Adrenal gland (tissue), 5 donors: ENCODE results near the gene MAIP1.

Experiments
- POLR2A ChIP-seq, 2 donors: fragments of 450-650 bp; IDR thresholded peaks; one replicate each; pipeline ENCODE4 v1.6.1; 2017; ENCODE audit warnings: antibody characterized with exemption in 2 of 2, mild to moderate bottlenecking in 2 of 2, moderate library complexity in 1 of 2
- TF ChIP-seq, protein P1 (sequence below), 6 experiments: fragments of 450-650 bp in 4 of 6; fragments of 200-600 bp in 2 of 6; sonication (generic) in 1 of 6; IDR thresholded peaks; 1 replicate in 5 of 6; 2 replicates in 1 of 6; pipeline versions ENCODE4 v1.5.1 to v1.8.0; 2016 to 2021; ENCODE audit warnings: antibody characterized with exemption in 6 of 6, mild to moderate bottlenecking in 2 of 6, moderate library complexity in 1 of 6
- donor health status: DM: no; HTN: no; CAD: no.

DNA sequence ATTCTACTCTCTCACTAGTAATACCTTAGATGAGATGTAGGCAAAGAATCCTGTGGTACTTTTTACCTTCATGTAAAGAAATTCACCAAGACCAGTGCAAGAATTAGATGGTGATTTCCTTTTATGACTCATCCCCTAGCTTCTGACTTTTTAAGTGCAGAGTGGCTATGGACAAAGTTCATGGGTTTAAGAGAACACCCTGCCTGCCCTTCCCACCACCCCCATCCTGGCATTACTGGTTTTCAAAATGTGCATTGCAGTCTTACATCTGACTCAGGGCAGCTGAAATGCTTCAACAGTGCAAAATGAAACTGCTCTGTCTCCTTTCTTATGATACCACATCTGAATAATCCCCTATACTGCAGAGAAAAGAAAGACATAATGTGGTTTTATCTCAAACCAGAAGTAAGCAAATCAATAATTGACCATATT lies 22.6 kb downstream of the MAIP1 start:
- TF ChIP-seq, protein P1, sequence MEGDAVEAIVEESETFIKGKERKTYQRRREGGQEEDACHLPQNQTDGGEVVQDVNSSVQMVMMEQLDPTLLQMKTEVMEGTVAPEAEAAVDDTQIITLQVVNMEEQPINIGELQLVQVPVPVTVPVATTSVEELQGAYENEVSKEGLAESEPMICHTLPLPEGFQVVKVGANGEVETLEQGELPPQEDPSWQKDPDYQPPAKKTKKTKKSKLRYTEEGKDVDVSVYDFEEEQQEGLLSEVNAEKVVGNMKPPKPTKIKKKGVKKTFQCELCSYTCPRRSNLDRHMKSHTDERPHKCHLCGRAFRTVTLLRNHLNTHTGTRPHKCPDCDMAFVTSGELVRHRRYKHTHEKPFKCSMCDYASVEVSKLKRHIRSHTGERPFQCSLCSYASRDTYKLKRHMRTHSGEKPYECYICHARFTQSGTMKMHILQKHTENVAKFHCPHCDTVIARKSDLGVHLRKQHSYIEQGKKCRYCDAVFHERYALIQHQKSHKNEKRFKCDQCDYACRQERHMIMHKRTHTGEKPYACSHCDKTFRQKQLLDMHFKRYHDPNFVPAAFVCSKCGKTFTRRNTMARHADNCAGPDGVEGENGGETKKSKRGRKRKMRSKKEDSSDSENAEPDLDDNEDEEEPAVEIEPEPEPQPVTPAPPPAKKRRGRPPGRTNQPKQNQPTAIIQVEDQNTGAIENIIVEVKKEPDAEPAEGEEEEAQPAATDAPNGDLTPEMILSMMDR (IDR thresholded peaks at IDR 0.05), result no peak
- TF ChIP-seq POLR2A (IDR thresholded peaks at IDR 0.05), result no peak
